HepG2 (cell line): ENCODE results near the gene NRL. TPM values are rescaled to one million over a fixed set of nuclear protein-coding genes. Genes with fewer than 3 reads are reported as not detected.

ENCODE experiments used
- AGO2 ChIP-seq: fragments of 200-400 bp; formaldehyde crosslinking; optimal IDR thresholded peaks from 2 replicates; pipeline ENCODE3; 2017; ENCODE audit warnings: mild to moderate bottlenecking, low read depth, low read length, moderate library complexity
- ARID2 ChIP-seq: sonication (generic); formaldehyde crosslinking; IDR thresholded peaks from 2 replicates; pipeline ENCODE4 v1.8.1; 2022; ENCODE audit warnings: mild to moderate bottlenecking, missing genetic modification reagents, borderline replicate concordance
- ELK4 ChIP-seq: sonication (generic); formaldehyde crosslinking; IDR thresholded peaks from 2 replicates; pipeline ENCODE4 v1.9.0; 2021; ENCODE audit warnings: missing genetic modification reagents, borderline replicate concordance
- HOXD1 ChIP-seq: sonication (generic); formaldehyde crosslinking; IDR thresholded peaks from 2 replicates; pipeline ENCODE4 v1.5.0; 2020; ENCODE audit warnings: missing genetic modification reagents
- NFE2L1 ChIP-seq: sonication (generic); formaldehyde crosslinking; IDR thresholded peaks from 2 replicates; pipeline ENCODE4 v1.4.0; 2020; ENCODE audit warnings: missing genetic modification reagents, mild to moderate bottlenecking, borderline replicate concordance
- RNF2 ChIP-seq: fragments of 450-650 bp; conservative IDR thresholded peaks from 2 replicates; pipeline ENCODE4 v1.6.1; 2016; ENCODE audit warnings: low read depth
- SNAPC2 ChIP-seq: sonication (generic); formaldehyde crosslinking; IDR thresholded peaks from 2 replicates; pipeline ENCODE4 v1.8.1; 2022; ENCODE audit warnings: mild to moderate bottlenecking, missing genetic modification reagents
- SP4 ChIP-seq: sonication (generic); formaldehyde crosslinking; IDR thresholded peaks from 2 replicates; pipeline ENCODE4 v1.8.1; 2023; ENCODE audit warnings: mild to moderate bottlenecking, missing genetic modification reagents
- ZBTB3 ChIP-seq: sonication (generic); formaldehyde crosslinking; IDR thresholded peaks from 2 replicates; pipeline ENCODE4 v1.4.0; 2020; ENCODE audit warnings: low read depth, mild to moderate bottlenecking, moderate library complexity, missing genetic modification reagents, borderline replicate concordance
- ZKSCAN5 ChIP-seq: sonication (generic); formaldehyde crosslinking; IDR thresholded peaks from 2 replicates; pipeline ENCODE4 v1.5.1; 2020; ENCODE audit warnings: mild to moderate bottlenecking, missing genetic modification reagents
- ZNF121 ChIP-seq: sonication (generic); formaldehyde crosslinking; IDR thresholded peaks from 2 replicates; pipeline ENCODE4 v1.5.0; 2020; ENCODE audit warnings: mild to moderate bottlenecking, missing genetic modification reagents
- ZNF251 ChIP-seq: sonication (generic); formaldehyde crosslinking; IDR thresholded peaks from 2 replicates; pipeline ENCODE4 v1.9.0; 2021; ENCODE audit warnings: mild to moderate bottlenecking, missing genetic modification reagents
- ZNF326 ChIP-seq: sonication (generic); formaldehyde crosslinking; IDR thresholded peaks from 2 replicates; pipeline ENCODE4 v1.4.0; 2020; ENCODE audit warnings: missing genetic modification reagents, borderline replicate concordance
- ZNF33B ChIP-seq: sonication (generic); formaldehyde crosslinking; IDR thresholded peaks from 2 replicates; pipeline ENCODE4 v1.5.1; 2020; ENCODE audit warnings: mild to moderate bottlenecking, missing genetic modification reagents
- ZNF652 ChIP-seq: IDR thresholded peaks from 2 replicates; pipeline ENCODE4 v1.6.1; 2016; ENCODE audit warnings: low read depth, borderline replicate concordance
- polyA plus RNA-seq, 8 experiments: library from polyadenylated mRNA; depleted of rRNA in 3 of 8; stranded (reverse) in 7 of 8; unstranded in 1 of 8; fragments of >200 nt; fragmentation: Illumina TruSeq in 4 of 8; extraction: Trizol in 4 of 8; gene quantifications; 2 replicates each; pipeline versions ENCODE4 v1.2.1 to v1.2.3, GENCODE V29; 2011 to 2016; ENCODE audit warnings: low read depth in 4 of 8, missing spikeins in 1 of 8, mixed read lengths in 1 of 8; ENCODE audit not compliant: insufficient read depth in 1 of 8
- total RNA-seq, 5 experiments: library from RNA; depleted of rRNA; stranded (reverse); fragments of >200 nt; fragmentation: Illumina TruSeq; extraction: Trizol; gene quantifications; 2 replicates each; pipeline ENCODE4 v1.2.3, GENCODE V29; 2016; ENCODE audit warnings: low read depth in 1 of 5
- TF ChIP-seq, protein P1 (sequence below): sonication (generic); formaldehyde crosslinking; IDR thresholded peaks from 2 replicates; pipeline ENCODE4 v1.4.0; 2020; ENCODE audit warnings: missing genetic modification reagents
- TF ChIP-seq, protein P2 (sequence below): sonication (generic); formaldehyde crosslinking; IDR thresholded peaks from 2 replicates; pipeline ENCODE4 v1.4.0; 2020; ENCODE audit warnings: mild to moderate bottlenecking, missing genetic modification reagents, borderline replicate concordance
- TF ChIP-seq, protein P3 (sequence below): sonication (generic); formaldehyde crosslinking; conservative IDR thresholded peaks from 2 replicates; pipeline ENCODE4 v1.4.0; 2020; ENCODE audit warnings: missing genetic modification reagents
- TF ChIP-seq, protein P4 (sequence below): sonication (generic); formaldehyde crosslinking; IDR thresholded peaks from 2 replicates; pipeline ENCODE4 v1.4.0; 2020; ENCODE audit warnings: mild to moderate bottlenecking, missing genetic modification reagents

Gene NRL
- total and polyA plus RNA-seq, 2 of the 13 experiments (the other 11 are each of a cell fraction or from before 2014, with no cell fraction given) = 2.5 to 4.7 TPM

GRCh38 chr14:24115422-24116127 lies 826 bp upstream of the NRL start (continued):
- TF ChIP-seq, protein P1, sequence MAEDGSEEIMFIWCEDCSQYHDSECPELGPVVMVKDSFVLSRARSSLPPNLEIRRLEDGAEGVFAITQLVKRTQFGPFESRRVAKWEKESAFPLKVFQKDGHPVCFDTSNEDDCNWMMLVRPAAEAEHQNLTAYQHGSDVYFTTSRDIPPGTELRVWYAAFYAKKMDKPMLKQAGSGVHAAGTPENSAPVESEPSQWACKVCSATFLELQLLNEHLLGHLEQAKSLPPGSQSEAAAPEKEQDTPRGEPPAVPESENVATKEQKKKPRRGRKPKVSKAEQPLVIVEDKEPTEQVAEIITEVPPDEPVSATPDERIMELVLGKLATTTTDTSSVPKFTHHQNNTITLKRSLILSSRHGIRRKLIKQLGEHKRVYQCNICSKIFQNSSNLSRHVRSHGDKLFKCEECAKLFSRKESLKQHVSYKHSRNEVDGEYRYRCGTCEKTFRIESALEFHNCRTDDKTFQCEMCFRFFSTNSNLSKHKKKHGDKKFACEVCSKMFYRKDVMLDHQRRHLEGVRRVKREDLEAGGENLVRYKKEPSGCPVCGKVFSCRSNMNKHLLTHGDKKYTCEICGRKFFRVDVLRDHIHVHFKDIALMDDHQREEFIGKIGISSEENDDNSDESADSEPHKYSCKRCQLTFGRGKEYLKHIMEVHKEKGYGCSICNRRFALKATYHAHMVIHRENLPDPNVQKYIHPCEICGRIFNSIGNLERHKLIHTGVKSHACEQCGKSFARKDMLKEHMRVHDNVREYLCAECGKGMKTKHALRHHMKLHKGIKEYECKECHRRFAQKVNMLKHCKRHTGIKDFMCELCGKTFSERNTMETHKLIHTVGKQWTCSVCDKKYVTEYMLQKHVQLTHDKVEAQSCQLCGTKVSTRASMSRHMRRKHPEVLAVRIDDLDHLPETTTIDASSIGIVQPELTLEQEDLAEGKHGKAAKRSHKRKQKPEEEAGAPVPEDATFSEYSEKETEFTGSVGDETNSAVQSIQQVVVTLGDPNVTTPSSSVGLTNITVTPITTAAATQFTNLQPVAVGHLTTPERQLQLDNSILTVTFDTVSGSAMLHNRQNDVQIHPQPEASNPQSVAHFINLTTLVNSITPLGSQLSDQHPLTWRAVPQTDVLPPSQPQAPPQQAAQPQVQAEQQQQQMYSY (CRISPR knock-in tag) = 0 out of 2 replicates have a peak, but pooled peaks have one; percentile 64
- TF ChIP-seq AGO2 (no peak), NFE2L1 (CRISPR knock-in tag) (0 out of 2 replicates have a peak, but pooled peaks have one; percentile 64), ZBTB3 (CRISPR knock-in tag) (no peak), ZNF652 (CRISPR knock-in tag) (no peak), ARID2 (0 out of 2 replicates have a peak, but pooled peaks have one; percentile 6), ZKSCAN5 (CRISPR knock-in tag) (peak; percentile 85; the same call in 1 of the 2 replicates), HOXD1 (CRISPR knock-in tag) (no peak), ZNF326 (CRISPR knock-in tag) (no peak), RNF2 (no peak), SNAPC2 (CRISPR knock-in tag) (peak; percentile 30; the same call in 1 of the 2 replicates), ELK4 (CRISPR knock-in tag) (0 out of 2 replicates have a peak, but pooled peaks have one; percentile 37), ZNF251 (no peak), ZNF33B (CRISPR knock-in tag) (0 out of 2 replicates have a peak, but pooled peaks have one; percentile 65), SP4 (CRISPR knock-in tag) (no peak), ZNF121 (CRISPR knock-in tag) (no peak)
- TF ChIP-seq, protein P2, sequence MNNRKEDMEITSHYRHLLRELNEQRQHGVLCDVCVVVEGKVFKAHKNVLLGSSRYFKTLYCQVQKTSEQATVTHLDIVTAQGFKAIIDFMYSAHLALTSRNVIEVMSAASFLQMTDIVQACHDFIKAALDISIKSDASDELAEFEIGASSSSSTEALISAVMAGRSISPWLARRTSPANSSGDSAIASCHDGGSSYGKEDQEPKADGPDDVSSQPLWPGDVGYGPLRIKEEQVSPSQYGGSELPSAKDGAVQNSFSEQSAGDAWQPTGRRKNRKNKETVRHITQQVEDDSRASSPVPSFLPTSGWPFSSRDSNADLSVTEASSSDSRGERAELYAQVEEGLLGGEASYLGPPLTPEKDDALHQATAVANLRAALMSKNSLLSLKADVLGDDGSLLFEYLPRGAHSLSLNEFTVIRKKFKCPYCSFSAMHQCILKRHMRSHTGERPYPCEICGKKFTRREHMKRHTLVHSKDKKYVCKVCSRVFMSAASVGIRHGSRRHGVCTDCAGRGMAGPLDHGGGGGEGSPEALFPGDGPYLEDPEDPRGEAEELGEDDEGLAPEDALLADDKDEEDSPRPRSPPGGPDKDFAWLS (CRISPR knock-in tag) = no peak; the same call in 1 of the 2 replicates
- TF ChIP-seq, protein P3, sequence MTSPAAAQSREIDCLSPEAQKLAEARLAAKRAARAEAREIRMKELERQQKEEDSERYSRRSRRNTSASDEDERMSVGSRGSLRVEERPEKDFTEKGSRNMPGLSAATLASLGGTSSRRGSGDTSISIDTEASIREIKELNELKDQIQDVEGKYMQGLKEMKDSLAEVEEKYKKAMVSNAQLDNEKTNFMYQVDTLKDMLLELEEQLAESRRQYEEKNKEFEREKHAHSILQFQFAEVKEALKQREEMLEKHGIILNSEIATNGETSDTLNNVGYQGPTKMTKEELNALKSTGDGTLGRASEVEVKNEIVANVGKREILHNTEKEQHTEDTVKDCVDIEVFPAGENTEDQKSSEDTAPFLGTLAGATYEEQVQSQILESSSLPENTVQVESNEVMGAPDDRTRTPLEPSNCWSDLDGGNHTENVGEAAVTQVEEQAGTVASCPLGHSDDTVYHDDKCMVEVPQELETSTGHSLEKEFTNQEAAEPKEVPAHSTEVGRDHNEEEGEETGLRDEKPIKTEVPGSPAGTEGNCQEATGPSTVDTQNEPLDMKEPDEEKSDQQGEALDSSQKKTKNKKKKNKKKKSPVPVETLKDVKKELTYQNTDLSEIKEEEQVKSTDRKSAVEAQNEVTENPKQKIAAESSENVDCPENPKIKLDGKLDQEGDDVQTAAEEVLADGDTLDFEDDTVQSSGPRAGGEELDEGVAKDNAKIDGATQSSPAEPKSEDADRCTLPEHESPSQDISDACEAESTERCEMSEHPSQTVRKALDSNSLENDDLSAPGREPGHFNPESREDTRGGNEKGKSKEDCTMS (CRISPR knock-in tag) = 0 out of 2 replicates have a peak, but pooled peaks have one; percentile 64
- TF ChIP-seq, protein P4, sequence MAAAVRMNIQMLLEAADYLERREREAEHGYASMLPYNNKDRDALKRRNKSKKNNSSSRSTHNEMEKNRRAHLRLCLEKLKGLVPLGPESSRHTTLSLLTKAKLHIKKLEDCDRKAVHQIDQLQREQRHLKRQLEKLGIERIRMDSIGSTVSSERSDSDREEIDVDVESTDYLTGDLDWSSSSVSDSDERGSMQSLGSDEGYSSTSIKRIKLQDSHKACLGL (CRISPR knock-in tag) = 0 out of 2 replicates have a peak, but pooled peaks have one; percentile 20
